Amygdala (tissue), 56 donors: Measurements from ENCODE around the gene MEOX2.

Source experiments
- DNase-seq, 56 donors: peaks; one replicate each; lab custom pipeline; 2025; lab: John Stamatoyannopoulos, UW

Gene MEOX2

DNA sequence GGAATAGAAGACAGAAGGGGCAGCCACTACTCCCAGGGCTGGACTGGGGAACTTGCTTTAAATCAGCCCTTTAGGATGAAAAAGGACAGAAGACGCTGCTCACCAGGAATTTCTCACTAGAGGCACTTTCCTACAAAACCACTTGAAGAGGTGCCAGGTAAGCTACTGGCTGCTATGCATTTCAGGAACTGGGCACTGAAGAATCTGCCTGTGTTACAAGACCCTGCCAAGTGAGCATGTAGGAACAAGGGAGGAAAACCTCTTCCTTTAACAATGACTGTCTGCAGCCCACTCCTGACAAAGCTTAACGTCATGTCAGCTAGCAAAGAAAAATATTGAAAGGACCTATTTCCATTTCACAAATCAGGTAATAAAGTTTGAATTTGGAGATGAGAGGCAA lies 118.8 kb downstream of the MEOX2 start:
- DNase-seq = no peak

DNA sequence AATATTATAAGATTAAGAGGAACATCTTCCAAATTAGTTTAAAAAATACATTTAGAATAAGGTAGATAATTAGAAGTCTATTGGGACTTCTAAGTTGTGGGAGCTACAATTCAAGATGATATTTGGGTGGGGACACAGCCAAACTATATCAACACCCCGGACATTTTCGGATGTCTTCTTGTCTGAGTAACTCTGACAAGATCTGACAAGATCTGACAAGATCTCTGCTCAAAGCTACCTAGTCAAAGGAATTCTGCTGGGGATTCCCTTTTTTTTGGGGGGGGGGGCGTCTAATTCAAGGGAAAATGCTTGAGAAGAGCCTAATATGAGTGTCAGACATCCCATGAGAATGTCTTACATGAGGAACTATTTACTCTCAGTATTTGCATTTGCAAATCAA lies 119.4 kb downstream of the MEOX2 start:
- DNase-seq = no peak

DNA sequence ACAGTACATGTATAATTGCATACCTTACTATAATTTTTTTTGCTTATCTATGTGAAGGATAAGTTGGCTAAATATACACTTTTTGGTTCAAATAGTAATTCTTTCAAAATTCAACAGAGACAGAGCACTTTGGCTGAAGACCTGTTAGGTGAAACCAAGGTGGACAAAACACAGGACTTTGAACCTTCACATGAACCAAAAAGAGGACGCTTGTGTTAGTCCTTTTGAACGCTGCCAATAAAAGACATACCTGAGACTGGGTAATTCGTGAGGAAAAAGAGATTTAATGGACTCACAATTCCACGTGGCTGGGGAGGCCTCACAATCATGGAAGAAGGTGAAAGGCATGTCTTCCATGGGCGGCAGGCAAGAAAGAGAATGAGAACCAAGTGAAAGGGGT lies 120.0 kb downstream of the MEOX2 start:
- no peak for DNase-seq

DNA sequence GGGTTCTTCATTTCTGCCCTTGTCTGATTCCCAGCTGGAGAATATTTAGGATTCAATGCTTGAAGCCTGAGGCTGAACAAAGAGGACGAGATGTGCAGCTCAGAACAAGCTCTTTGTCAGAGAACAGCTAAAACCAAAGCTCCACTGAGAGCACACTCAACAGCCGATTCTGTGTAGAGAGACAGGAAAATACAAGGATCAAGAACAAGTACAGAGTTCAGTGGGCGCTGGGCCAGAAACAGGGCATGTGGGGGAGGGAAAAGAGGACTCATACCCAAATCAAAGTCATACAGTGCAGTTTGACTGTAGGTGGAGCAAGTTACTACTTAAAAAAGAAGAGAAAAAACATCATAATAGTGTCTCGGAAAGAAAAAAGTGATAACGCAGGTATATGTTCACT lies 124.6 kb downstream of the MEOX2 start, which contains the start of gene AGMO:
AGMO (minus strand) TSS at position 181 of the 400 bp plus-strand sequence.
- DNase-seq = peak in 49 of 56 donors; percentile 2 to 78 (median 40)
